H9 (cell line): ENCODE data around the gene OTOL1. TPM values are rescaled to one million over a fixed set of nuclear protein-coding genes. Genes with fewer than 3 reads are reported as not detected.

Experiments used
- DNase-seq: peaks from one replicate; pipeline ENCODE4 v3.0.0-alpha.2; 2017
- H2AFZ ChIP-seq: one replicate; pipeline ENCODE4 v1.6.1; 2013; ENCODE audit warnings: mild to moderate bottlenecking, low read length, control low read depth, moderate library complexity
- H2AK5ac ChIP-seq: 2 replicates; pipeline ENCODE4 v1.6.1; 2013; ENCODE audit warnings: low read length, control low read depth, mixed read lengths; ENCODE audit not compliant: insufficient read length
- H2BK120ac ChIP-seq: one replicate; pipeline ENCODE4 v1.6.1; 2013; ENCODE audit warnings: low read depth, mild to moderate bottlenecking, low read length, control low read depth, inconsistent platforms; ENCODE audit not compliant: poor library complexity, severe bottlenecking
- H2BK12ac ChIP-seq: 2 replicates; pipeline ENCODE4 v1.6.1; 2013; ENCODE audit warnings: low read length, control low read depth, mixed read lengths, low read depth; ENCODE audit not compliant: insufficient read length
- H2BK15ac ChIP-seq: 2 replicates; pipeline ENCODE4 v1.6.1; 2013; ENCODE audit warnings: low read depth, low read length, control low read depth
- H2BK20ac ChIP-seq: one replicate; pipeline ENCODE4 v1.6.1; 2013; ENCODE audit warnings: low read depth, mild to moderate bottlenecking, low read length, control low read depth, inconsistent platforms; ENCODE audit not compliant: poor library complexity, severe bottlenecking
- H2BK5ac ChIP-seq: 2 replicates; pipeline ENCODE4 v1.6.1; 2013; ENCODE audit warnings: low read length, control low read depth, mixed read lengths; ENCODE audit not compliant: insufficient read length
- H3K14ac ChIP-seq: 2 replicates; pipeline ENCODE4 v1.6.1; 2013; ENCODE audit warnings: low read length, control low read depth; ENCODE audit not compliant: insufficient read depth
- H3K18ac ChIP-seq: 2 replicates; pipeline ENCODE4 v1.6.1; 2013; ENCODE audit warnings: low read depth, mild to moderate bottlenecking, mixed read lengths, low read length, control low read depth; ENCODE audit not compliant: insufficient read length
- H3K23ac ChIP-seq: 2 replicates; pipeline ENCODE4 v1.6.1; 2013; ENCODE audit warnings: low read length, control low read depth, mixed read lengths, low read depth; ENCODE audit not compliant: insufficient read length
- H3K23me2 ChIP-seq: 2 replicates; pipeline ENCODE4 v1.6.1; 2013; ENCODE audit warnings: low read depth, mild to moderate bottlenecking, mixed read lengths, low read length, control low read depth; ENCODE audit not compliant: insufficient read length, poor library complexity, severe bottlenecking
- H3K27ac ChIP-seq: 2 replicates; pipeline ENCODE4 v1.5.1; 2013; ENCODE audit warnings: low read length, control low read depth, mixed read lengths, low read depth; ENCODE audit not compliant: insufficient read length
- H3K27me3 ChIP-seq: 2 replicates; pipeline ENCODE4 v1.6.1; 2013; ENCODE audit warnings: low read length, control low read depth, inconsistent platforms; ENCODE audit not compliant: insufficient read depth
- H3K4ac ChIP-seq: 2 replicates; pipeline ENCODE4 v1.6.1; 2013; ENCODE audit warnings: low read depth, mild to moderate bottlenecking, control low read depth, inconsistent platforms, low read length, moderate library complexity
- H3K4me1 ChIP-seq: 2 replicates; pipeline ENCODE4 v1.6.1; 2013; ENCODE audit warnings: low read length, control low read depth, inconsistent platforms; ENCODE audit not compliant: insufficient read depth
- H3K4me2 ChIP-seq: 2 replicates; pipeline ENCODE4 v1.6.1; 2013; ENCODE audit warnings: low read length, control low read depth, mixed read lengths; ENCODE audit not compliant: insufficient read length, insufficient read depth
- H3K56ac ChIP-seq: 2 replicates; pipeline ENCODE4 v1.6.1; 2013; ENCODE audit warnings: low read depth, mild to moderate bottlenecking, mixed read lengths, low read length, control low read depth; ENCODE audit not compliant: insufficient read length
- H3K79me1 ChIP-seq: 2 replicates; pipeline ENCODE4 v1.6.1; 2013; ENCODE audit warnings: low read depth, mild to moderate bottlenecking, moderate library complexity, low read length, control low read depth, inconsistent platforms; ENCODE audit not compliant: insufficient read depth, poor library complexity, severe bottlenecking
- H3K79me2 ChIP-seq: 2 replicates; pipeline ENCODE4 v1.6.1; 2013; ENCODE audit warnings: low read length, control low read depth, inconsistent platforms; ENCODE audit not compliant: insufficient read depth
- H3K9ac ChIP-seq: 2 replicates; pipeline ENCODE4 v1.6.1; 2013; ENCODE audit warnings: low read length, control low read depth, mixed read lengths; ENCODE audit not compliant: insufficient read length; ENCODE audit errors: extremely low read depth
- H3K9me3 ChIP-seq: one replicate; pipeline ENCODE4 v1.6.1; 2013; ENCODE audit warnings: low read depth, low read length, inconsistent platforms; ENCODE audit not compliant: control insufficient read depth
- H3T11ph ChIP-seq: one replicate; pipeline ENCODE4 v1.6.1; 2013; ENCODE audit warnings: mild to moderate bottlenecking, low read length, control low read depth, inconsistent platforms
- H4K20me1 ChIP-seq: one replicate; pipeline ENCODE4 v1.6.1; 2013; ENCODE audit not compliant: control insufficient read depth, insufficient read length, insufficient read depth
- H4K5ac ChIP-seq: 2 replicates; pipeline ENCODE4 v1.6.1; 2013; ENCODE audit warnings: low read depth, mild to moderate bottlenecking, mixed read lengths, low read length, control low read depth; ENCODE audit not compliant: insufficient read length
- H4K8ac ChIP-seq: replicated peaks from 2 replicates; pipeline ENCODE4 v1.6.1; 2013; ENCODE audit warnings: low read length, control low read depth, mixed read lengths, low read depth; ENCODE audit not compliant: insufficient read length
- H4K91ac ChIP-seq: 2 replicates; pipeline ENCODE4 v1.6.1; 2013; ENCODE audit warnings: low read depth, mild to moderate bottlenecking, moderate library complexity, mixed read lengths, low read length, control low read depth; ENCODE audit not compliant: insufficient read length
- H3K27ac Mint-ChIP-seq, 3 experiments: 2 replicates in 2 of 3; 3 replicates in 1 of 3; pipeline ENCODE4 v1.8.0; 2020 to 2021; ENCODE audit warnings: mixed read lengths in 3 of 3, mild to moderate bottlenecking in 1 of 3, moderate library complexity in 1 of 3
- H3K27me3 Mint-ChIP-seq: 2 replicates; pipeline ENCODE4 v1.8.0; 2021; ENCODE audit warnings: low read depth, mild to moderate bottlenecking, moderate library complexity, mixed read lengths
- H3K36me3 Mint-ChIP-seq, 3 experiments: 2 replicates in 2 of 3; 3 replicates in 1 of 3; pipeline ENCODE4 v1.8.0; 2020 to 2021; ENCODE audit warnings: low read depth in 3 of 3, mixed read lengths in 3 of 3; ENCODE audit not compliant: insufficient read depth in 1 of 3
- H3K4me1 Mint-ChIP-seq, 2 experiments: 2 replicates each; pipeline ENCODE4 v1.8.0; 2020; ENCODE audit warnings: mixed read lengths in 2 of 2
- H3K4me3 Mint-ChIP-seq, 2 experiments: 2 replicates in 1 of 2; 3 replicates in 1 of 2; pipeline ENCODE4 v1.8.0; 2020 to 2021; ENCODE audit warnings: mild to moderate bottlenecking in 2 of 2, mixed read lengths in 2 of 2, moderate library complexity in 1 of 2
- H3K9me3 Mint-ChIP-seq, 2 experiments: 2 replicates in 1 of 2; 3 replicates in 1 of 2; pipeline ENCODE4 v1.8.0; 2020; ENCODE audit warnings: mild to moderate bottlenecking in 2 of 2, mixed read lengths in 2 of 2, moderate library complexity in 1 of 2
- WGBS: extraction: QIAGEN DNeasy Blood & Tissue Kit; methylation state at CpG from one replicate; pipeline ENCODE4 v1.1.7; 2013; ENCODE audit warnings: missing lambda C conversion rate, low lambda C conversion rate, mixed read lengths; ENCODE audit not compliant: insufficient read length; ENCODE audit errors: extremely low coverage; 5-methylcytosine and 5-hydroxymethylcytosine counted together
- total RNA-seq: library from RNA; stranded (reverse); gene quantifications from 2 replicates; pipeline ENCODE4 v1.2.1, GENCODE V29; 2021
- TF ChIP-seq, protein P1 (sequence below): fragments of 200-600 bp; sonication (generic); conservative IDR thresholded peaks from 3 replicates; pipeline ENCODE4 v1.8.0; 2021; ENCODE audit warnings: antibody characterized with exemption, mild to moderate bottlenecking

Gene OTOL1
- total RNA-seq, 1 experiment from 2014 or later = not detected

DNA sequence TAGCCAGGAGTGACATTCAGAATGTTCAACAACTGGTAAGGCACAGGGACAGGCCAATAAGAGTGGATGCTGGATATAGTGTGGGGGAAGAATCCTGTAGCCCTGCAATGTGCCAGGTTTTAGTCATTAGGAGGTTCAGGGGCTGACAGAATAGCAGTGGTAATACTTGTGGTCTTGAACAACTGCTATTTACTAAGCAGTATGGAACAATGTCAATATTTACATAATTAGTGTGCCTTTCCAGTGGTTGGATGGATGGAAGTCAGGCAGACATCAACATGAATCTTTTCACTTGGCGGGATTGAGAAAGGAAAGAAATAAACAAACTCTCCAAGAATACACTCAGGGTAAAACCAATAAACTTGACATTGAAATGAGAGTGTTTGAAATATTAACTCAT, 55.1 kb downstream of the OTOL1 start:
- no peak for DNase-seq
- Mint-ChIP-seq H3K9me3 (no peaks in the 10 kb centered on the region), H3K4me3 (no peak overlapping the region), H3K36me3 (no peaks in the 10 kb centered on the region; a peak in 1 of 7 replicates), H3K27ac (peak overlapping the region in 1 of 3 experiments; percentile 23; a peak in 1 of 7 replicates), H3K4me1 (peaks cover 2 to 14% of the 10 kb centered on the region in 2 experiments; a peak in 2 of 4 replicates), H3K27me3 (no peaks in the 10 kb centered on the region)
- H3K23ac ChIP-seq = no peak overlapping the region
- WGBS = no CpG with 5 or more reads among the region's 1 CpG
- H3K79me2 ChIP-seq = no peaks in the 10 kb centered on the region
- no peaks in the 10 kb centered on the region for H3K27me3 ChIP-seq
- H2BK15ac ChIP-seq = no peak overlapping the region
- H3K9me3 ChIP-seq = no peaks in the 10 kb centered on the region
- H2BK5ac ChIP-seq = no peak overlapping the region
- no peak overlapping the region for H2BK20ac ChIP-seq
- H3K79me1 ChIP-seq = no peaks in the 10 kb centered on the region
- no peaks in the 10 kb centered on the region for H3K23me2 ChIP-seq
- no peak overlapping the region for H3K4ac ChIP-seq
- TF ChIP-seq, protein P1, sequence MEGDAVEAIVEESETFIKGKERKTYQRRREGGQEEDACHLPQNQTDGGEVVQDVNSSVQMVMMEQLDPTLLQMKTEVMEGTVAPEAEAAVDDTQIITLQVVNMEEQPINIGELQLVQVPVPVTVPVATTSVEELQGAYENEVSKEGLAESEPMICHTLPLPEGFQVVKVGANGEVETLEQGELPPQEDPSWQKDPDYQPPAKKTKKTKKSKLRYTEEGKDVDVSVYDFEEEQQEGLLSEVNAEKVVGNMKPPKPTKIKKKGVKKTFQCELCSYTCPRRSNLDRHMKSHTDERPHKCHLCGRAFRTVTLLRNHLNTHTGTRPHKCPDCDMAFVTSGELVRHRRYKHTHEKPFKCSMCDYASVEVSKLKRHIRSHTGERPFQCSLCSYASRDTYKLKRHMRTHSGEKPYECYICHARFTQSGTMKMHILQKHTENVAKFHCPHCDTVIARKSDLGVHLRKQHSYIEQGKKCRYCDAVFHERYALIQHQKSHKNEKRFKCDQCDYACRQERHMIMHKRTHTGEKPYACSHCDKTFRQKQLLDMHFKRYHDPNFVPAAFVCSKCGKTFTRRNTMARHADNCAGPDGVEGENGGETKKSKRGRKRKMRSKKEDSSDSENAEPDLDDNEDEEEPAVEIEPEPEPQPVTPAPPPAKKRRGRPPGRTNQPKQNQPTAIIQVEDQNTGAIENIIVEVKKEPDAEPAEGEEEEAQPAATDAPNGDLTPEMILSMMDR = no peak
- no peak overlapping the region for H3K27ac ChIP-seq
- H2AFZ ChIP-seq = no peak overlapping the region
- H4K91ac ChIP-seq = no peak overlapping the region
- H3K4me1 ChIP-seq = no peaks in the 10 kb centered on the region; the same call in 1 of the 2 replicates
- H4K5ac ChIP-seq = no peak overlapping the region
- no peak overlapping the region for H3K9ac ChIP-seq
- no peak overlapping the region for H3K14ac ChIP-seq
- no peak overlapping the region for H2BK12ac ChIP-seq
- H3K18ac ChIP-seq = no peak overlapping the region
- H2AK5ac ChIP-seq = no peak overlapping the region
- no peak overlapping the region for H3K56ac ChIP-seq
- H4K8ac ChIP-seq = no peak overlapping the region
- H3K4me2 ChIP-seq = no peak overlapping the region
- no peaks in the 10 kb centered on the region for H4K20me1 ChIP-seq
- no peak overlapping the region for H2BK120ac ChIP-seq
- no peak overlapping the region for H3T11ph ChIP-seq
